Suppressor macrophage treated with lipopolysaccharide for 4 hours (primary cell): Measurements from ENCODE around the gene RASL10B.
"Not testable (repeated sequence)": the region's sequence is repeated elsewhere in the genome, so short reads cannot be mapped to it uniquely, and the experiment has no call there.

Experiments
- DNase-seq: peaks from one replicate; pipeline ENCODE4 v3.0.0-alpha.2; 2020

RASL10B gene

GRCh38 chr17:35743626-35744328 lies 12.3 kb downstream of the RASL10B start:
- DNase-seq: peak; percentile 36

- DNase-seq: no peak
These were observed 13.4 kb downstream of the RASL10B start for GRCh38 chr17:35744830-35745229.

GRCh38 chr17:35745246-35745645 lies 13.8 kb downstream of the RASL10B start:
- DNase-seq: no peak

GRCh38 chr17:35745749-35746320 lies 14.4 kb downstream of the RASL10B start:
- DNase-seq: no peak

GRCh38 chr17:35747540-35748017 lies 16.1 kb downstream of the RASL10B start:
- DNase-seq: peak; percentile 80

GRCh38 chr17:35748341-35748841 lies 17.0 kb downstream of the RASL10B start:
- DNase-seq: no peak

- DNase-seq: no peak
These were observed 17.5 kb downstream of the RASL10B start for GRCh38 chr17:35748979-35749378.

- no peak for DNase-seq
These were observed 18.3 kb downstream of the RASL10B start for GRCh38 chr17:35749560-35750412.

- no peak for DNase-seq
These were observed 19.3 kb downstream of the RASL10B start for GRCh38 chr17:35750526-35751395.

GRCh38 chr17:35751541-35751940 lies 20.1 kb downstream of the RASL10B start:
- not testable (repeated sequence) for DNase-seq

GRCh38 chr17:35752471-35752870 lies 21.0 kb downstream of the RASL10B start:
- DNase-seq: no peak

GRCh38 chr17:35752945-35753764 lies 21.7 kb downstream of the RASL10B start, which contains the start of gene GAS2L2:
TSS of gene GAS2L2 (minus strand) at chr17:35753239. CDS start at chr17:35752850, 389 bp downstream.
- no peak for DNase-seq

GRCh38 chr17:35757243-35757642 lies 25.8 kb downstream of the RASL10B start:
- no peak for DNase-seq

GRCh38 chr17:35760587-35760986 lies 29.1 kb downstream of the RASL10B start, which contains the start of gene C17orf50:
TSS of gene C17orf50 (plus strand) at chr17:35760887. CDS start at chr17:35760942, 55 bp downstream.
- no peak for DNase-seq

- no peak for DNase-seq
These were observed 30.2 kb downstream of the RASL10B start for GRCh38 chr17:35761601-35762000.

GRCh38 chr17:35763767-35764122 lies 32.3 kb downstream of the RASL10B start:
- no peak for DNase-seq

- DNase-seq: peak; percentile 93
These were observed 32.9 kb downstream of the RASL10B start for GRCh38 chr17:35764123-35764991.

- DNase-seq: no peak
These were observed 33.8 kb downstream of the RASL10B start for GRCh38 chr17:35765086-35765710.

GRCh38 chr17:35765756-35766488 lies 34.5 kb downstream of the RASL10B start:
- no peak for DNase-seq
